PC-9 (cell line): ENCODE results near the gene RAD18.

ENCODE experiments used
- EZH2 ChIP-seq: fragments of 200-600 bp; sonication (generic); IDR thresholded peaks from 2 replicates; pipeline ENCODE4 v1.8.0; 2017; ENCODE audit warnings: antibody characterized with exemption, low read depth
- TF ChIP-seq, protein P1 (sequence below): fragments of 200-600 bp; sonication (generic); conservative IDR thresholded peaks from 2 replicates; pipeline ENCODE4 v1.6.1; 2017; ENCODE audit warnings: mixed run types, antibody characterized with exemption, mild to moderate bottlenecking, moderate library complexity

- TF ChIP-seq, protein P1, sequence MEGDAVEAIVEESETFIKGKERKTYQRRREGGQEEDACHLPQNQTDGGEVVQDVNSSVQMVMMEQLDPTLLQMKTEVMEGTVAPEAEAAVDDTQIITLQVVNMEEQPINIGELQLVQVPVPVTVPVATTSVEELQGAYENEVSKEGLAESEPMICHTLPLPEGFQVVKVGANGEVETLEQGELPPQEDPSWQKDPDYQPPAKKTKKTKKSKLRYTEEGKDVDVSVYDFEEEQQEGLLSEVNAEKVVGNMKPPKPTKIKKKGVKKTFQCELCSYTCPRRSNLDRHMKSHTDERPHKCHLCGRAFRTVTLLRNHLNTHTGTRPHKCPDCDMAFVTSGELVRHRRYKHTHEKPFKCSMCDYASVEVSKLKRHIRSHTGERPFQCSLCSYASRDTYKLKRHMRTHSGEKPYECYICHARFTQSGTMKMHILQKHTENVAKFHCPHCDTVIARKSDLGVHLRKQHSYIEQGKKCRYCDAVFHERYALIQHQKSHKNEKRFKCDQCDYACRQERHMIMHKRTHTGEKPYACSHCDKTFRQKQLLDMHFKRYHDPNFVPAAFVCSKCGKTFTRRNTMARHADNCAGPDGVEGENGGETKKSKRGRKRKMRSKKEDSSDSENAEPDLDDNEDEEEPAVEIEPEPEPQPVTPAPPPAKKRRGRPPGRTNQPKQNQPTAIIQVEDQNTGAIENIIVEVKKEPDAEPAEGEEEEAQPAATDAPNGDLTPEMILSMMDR = no peak
- no peak for TF ChIP-seq EZH2
These were observed 3.6 kb upstream of the RAD18 start for GRCh38 chr3:8966820-8967348.
